GM10266 (cell line): ENCODE measurements around the gene AK8.

Experiments used
- DNase-seq: peaks from one replicate; pipeline ENCODE4 v3.0.0; 2012; ENCODE audit errors: extremely low spot score
- CTCF ChIP-seq: IDR thresholded peaks from 2 replicates; pipeline ENCODE4 v1.5.1; 2012; ENCODE audit warnings: mild to moderate bottlenecking, low read depth; ENCODE audit not compliant: control insufficient read depth, insufficient read depth; ENCODE audit errors: missing control alignments

Gene AK8

GRCh38 chr9:132886334-132886725, 8.2 kb upstream of the AK8 start:
- no peak for TF ChIP-seq CTCF
- no peak for DNase-seq

- no peak for DNase-seq
- no peak for TF ChIP-seq CTCF
These were observed 7.7 kb upstream of the AK8 start for GRCh38 chr9:132885720-132886333.

- no peak for DNase-seq
- no peak for TF ChIP-seq CTCF
These were observed 5.5 kb upstream of the AK8 start for GRCh38 chr9:132883349-132884294.

GRCh38 chr9:132882616-132883015, 4.5 kb upstream of the AK8 start:
- no peak for DNase-seq
- TF ChIP-seq CTCF, result no peak

- no peak for TF ChIP-seq CTCF
- DNase-seq, result no peak
These were observed 3.7 kb upstream of the AK8 start for GRCh38 chr9:132881826-132882225.

GRCh38 chr9:132880324-132880661, 2.2 kb upstream of the AK8 start:
- TF ChIP-seq CTCF, result no peak
- no peak for DNase-seq
